Measurements from ENCODE around the gene PIEZO1.

The PIEZO1 gene

DNA sequence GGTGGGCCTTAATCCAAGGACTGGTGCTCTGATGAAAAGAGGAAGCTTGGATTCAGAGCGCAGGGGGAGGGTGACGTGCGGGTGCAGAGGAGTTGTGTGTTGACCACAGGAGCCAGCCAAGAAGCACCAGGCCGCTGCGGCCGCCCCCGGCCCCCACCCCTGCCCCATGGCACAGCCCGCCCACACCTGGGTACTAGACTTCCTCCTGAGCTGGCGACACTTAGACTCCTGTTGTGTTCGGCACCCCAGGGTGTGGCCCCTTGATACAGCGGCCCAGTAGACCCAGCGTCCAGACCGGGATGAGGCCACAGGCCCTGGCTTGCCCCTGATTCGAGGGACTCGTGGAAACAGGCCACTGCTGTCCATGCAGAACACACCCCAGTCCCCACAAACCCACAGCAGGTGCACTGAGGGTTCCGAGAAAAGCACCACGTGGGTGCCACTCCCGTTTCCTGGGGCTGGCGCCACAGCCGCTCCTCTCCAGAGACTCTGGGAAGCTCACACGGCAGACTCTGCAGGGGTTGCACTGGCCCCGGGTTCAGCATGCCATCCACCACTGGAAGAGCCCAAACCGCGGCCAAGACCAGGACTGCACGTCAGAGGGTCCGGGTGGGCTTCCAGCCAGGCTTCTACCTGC, 93.0 kb downstream of the PIEZO1 start:
- no peak for DNase-seq (ENCODE audit: low spot score)

DNA sequence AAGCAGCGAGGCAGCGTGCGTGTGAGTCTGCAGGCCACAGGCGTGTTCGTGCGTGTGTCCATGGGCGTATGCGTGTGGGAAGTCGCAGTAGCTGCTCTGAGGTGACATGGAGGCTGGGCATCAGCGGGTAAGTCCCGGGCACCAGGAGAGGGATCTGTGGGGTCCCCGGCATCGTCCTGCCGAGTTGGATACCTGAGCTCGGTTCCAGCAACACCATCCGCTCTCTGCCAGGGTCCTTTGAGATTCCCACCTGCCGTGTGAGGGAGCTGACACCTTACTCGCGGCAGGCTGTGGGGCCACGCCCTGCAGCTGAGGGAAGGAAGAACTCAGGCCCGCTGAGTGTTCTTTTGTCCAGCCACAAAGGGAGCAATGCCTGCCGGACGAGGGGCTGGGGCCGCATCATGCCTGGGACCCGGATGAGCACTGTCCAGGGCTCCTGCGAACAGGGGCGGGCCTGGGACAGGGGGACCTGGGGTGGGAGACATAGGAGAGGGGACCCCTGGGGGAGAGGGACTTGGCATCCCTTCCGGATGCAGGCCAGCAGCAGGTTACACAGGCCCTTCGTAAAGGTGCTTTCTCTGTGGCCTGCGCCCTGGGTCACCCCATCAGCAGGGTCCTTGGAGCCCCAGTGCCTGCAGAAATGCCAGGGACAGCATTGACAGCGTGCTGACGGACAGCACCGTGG, 93.7 kb downstream of the PIEZO1 start:
- DNase-seq (ENCODE audit: low spot score), result no peak

DNA sequence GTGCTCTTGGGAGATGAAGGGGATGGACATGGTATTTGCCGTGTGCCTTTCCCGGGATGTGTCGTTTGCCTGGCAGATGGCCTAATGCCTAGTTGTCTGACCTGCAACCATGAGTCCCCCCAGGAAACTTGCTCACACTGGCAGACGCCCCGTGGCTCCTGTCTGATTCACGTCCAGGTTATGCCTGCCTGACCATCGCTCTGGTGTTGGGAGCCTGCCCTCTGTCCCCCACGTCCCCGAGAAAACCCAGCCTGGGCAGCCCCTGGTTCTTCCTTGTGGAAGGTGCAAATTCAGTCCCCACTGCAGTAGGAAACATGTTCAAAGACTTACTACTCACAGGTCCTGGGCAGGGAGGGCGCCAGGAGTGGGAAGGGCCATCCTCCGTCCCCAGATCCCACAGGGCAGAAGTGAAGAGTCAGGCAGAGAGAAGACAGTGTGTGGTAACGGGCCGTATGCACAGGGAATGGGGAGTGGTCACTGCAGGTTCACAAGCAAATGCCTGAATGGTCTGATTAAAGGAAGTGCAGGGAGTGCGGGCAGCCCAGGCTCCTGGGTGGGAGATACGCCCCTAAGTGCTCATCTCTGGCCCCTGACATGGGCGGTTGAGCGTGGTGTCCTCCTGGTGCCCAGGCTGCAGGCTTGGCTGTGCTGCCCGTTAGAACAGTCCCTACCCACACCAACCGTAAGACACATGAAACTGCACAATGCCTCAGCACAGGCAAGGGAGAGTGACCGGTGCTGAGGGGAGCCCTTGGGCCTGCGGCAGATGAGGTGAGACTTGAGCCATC, 94.5 kb downstream of the PIEZO1 start:
- DNase-seq (ENCODE audit: low spot score), result no peak

DNA sequence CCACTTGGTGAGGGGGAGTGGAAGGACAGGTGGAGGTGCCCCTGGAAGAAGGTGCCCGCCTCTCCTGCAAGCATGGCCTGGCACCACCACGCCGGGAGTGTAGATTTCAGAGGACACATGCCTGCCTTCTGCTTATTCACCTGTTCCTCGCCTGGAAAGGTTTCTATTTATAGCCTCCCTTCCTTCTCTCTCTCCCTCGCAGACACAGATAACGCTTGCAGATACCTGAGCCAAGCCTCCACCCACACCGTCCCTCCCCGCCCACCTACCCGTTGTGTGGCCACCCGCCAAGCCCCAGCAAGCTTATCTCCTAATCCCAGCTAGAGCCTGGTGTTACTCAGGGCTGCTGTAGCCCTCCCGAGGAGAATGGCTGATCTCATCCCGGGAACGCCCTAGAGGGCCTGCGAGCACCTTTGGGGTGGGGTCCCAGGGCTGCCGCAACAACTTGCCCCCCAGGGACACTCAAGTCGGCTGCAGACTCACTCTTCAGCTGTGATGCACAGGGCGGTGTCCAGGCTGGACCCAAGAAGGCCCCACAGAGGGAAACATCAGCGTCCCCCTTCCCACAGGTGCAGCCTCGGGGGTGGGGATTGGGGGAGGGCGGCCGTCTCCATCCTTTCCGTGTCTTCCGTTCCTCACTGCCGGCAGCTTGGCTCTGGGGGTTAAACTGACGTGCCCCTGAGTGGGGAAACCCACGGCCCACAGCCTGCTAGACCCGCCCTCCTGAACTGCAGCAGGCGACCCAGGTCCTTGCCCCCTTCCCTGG, 96.8 kb downstream of the PIEZO1 start:
- DNase-seq (ENCODE audit: low spot score), result no peak

DNA sequence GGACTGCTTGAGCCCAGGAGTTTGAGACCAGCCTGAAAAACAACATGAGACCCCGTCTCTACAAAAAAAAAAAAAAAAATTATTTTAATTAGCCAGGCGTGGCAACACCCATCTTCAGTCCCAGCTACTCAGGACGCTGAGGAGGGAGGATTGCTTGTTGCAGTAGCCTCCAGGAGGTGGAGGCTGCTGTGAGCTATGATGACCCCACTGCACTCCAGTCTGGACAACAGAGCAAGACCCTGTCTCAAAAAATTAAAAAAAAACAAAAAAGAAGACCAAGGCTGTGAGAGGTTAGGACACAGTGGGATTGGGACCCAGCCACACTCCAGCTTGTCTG, 97.4 kb downstream of the PIEZO1 start:
- no peak for DNase-seq (ENCODE audit: low spot score)

DNA sequence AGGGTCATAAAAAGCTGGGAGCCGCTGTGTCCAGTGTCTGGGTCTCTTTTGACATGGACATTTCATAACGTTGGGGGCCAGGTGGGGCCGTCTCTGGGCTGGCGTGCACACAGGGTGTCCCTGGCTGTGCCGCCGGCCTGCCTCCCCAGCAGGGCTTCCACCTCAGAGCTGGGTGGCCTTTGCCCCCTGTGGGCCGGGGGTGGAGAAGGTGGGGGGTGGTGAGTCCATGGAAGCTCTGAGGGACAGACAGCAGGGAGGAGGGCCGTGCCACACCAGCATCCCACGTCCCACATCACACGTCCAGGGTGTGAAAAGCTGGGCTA, 97.8 kb downstream of the PIEZO1 start:
- DNase-seq (ENCODE audit: low spot score), result no peak

DNA sequence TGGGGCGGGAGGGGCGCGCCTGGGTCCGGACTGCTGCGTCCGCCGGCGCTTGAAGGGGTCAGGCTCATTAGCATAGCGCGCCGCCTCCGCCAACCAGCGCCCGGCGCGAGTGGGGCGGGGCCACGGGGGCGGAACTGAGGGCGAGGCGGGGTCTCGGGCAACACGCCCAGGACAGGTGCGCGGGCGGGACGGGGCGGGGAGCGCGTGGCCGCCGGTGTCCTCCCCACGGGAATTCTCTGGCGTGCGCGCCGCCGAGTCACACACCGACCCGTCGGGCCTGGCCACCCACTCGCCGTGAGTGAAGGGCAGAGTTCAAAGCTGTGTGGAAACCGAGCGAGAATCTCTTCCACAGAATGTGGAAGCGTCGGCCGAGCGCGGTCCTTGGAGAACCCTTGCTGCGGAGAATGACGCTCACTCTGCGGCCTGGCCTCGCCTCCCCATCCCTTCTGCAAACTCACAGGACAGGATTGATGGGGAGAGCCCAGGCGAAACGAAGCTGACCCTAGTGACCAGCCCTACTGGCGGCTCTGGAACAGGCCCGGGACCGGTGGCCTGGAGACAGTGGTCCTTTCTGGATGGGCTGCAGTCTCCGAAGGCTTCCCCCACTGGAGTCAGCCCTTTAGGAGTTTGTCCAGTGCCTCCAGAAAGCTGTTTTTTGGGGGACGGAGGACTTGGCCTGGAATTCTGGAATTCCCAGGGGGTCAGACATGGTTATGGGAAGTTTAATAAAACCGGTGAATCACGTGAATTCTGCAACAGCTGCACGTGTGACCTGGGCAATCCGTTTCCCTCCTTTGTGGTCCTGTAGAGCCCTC, 98.4 kb downstream of the PIEZO1 start, which contains the start of gene SNAI3:
TSS of gene SNAI3 (minus strand) at position 69 of the 815 bp plus-strand sequence. CDS start 101 bp downstream, outside the sequence.
- DNase-seq (ENCODE audit: low spot score), result peak; percentile 67

DNA sequence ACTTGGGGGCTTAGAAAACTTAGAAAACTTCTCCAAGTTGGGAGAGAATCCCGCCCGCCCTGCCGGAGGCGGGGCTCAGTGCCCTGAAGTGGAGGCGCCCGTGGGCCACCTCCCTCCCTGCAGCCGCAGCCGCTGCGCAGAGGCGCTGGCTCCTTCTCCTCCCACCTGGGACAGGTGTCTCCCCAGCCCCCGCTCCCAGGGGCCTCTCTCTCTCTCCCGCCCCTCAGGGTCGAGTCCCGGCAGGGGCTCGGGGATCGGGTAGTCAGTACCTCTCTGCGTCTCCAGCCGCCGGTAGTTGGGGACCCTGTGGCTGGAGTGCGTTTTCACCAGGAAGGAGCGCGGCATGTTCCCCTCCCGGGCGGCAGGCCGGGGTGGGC, 99.0 kb downstream of the PIEZO1 start:
- no peak for DNase-seq (ENCODE audit: low spot score)

DNA sequence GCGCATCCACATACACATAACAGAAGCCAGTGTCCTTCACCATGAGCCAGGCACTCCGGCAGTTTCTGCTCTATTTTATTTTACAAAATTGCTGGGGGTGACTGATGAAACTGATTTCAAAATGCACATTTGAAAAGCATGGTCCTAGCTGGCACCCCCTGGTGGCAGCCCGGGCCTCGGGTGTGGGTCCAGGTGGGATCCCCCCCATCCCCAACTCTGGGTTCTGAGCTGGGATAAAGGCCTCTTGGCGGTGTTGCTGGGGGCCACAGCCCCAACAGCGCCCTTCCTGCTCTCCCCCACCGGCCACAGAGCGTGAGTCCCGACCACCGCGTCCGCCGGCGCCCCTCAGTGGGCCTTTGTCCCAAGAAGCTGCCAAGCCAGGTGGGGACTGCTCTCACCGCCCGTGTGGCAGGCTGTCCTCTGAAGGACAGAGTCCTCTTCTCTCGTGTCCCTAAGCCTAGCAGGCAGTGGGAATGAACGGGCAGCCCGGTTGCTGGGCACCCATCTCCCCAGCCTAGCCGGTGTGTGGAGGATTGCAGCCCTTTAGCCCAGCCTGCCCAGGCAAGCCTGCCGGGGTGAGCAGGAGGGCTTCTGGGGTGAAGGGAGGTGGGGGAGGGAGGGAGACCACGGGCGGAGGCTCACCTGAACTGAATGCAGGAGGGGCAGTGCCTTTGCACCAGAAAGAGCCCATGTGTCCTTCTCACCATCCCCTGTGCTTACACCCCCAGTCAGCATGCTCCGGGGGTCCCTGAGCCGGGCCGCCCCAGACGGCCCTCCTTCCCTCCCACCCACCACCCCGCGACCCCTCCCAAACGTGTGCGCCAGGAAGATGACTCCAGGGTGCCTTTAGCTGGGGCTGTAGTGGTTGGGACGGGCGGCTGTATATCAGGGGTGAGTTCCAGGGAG, 99.6 kb downstream of the PIEZO1 start:
- DNase-seq (ENCODE audit: low spot score), result peak; percentile 76

DNA sequence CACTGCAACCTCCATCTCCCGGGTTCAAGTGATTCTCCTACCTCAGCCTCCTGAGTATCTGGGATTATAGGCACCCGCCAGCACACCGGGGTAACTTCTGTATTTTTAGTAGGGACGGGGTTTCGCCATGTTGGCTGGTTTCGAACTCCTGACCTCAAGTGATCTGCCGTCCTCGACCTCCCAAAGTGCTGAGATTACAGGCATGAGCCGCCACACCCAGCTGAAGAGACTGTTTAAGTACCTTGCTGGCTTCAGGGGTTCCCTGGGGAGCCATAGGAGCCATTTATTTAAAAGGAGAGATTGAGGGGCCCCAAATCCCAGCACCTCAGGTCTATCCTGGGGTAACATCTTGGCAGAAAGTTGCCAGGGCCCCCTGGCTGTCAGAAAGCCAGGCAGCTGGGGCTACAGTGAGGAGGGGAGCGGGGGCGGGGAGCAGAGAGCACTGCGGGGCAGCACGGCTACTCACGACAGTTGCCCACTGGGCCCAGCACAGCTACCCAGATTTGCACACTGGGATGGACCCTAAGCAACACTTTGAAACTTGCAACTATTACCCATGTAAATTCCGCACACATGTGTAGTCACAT, 100.4 kb downstream of the PIEZO1 start:
- no peak for DNase-seq (ENCODE audit: low spot score)

DNA sequence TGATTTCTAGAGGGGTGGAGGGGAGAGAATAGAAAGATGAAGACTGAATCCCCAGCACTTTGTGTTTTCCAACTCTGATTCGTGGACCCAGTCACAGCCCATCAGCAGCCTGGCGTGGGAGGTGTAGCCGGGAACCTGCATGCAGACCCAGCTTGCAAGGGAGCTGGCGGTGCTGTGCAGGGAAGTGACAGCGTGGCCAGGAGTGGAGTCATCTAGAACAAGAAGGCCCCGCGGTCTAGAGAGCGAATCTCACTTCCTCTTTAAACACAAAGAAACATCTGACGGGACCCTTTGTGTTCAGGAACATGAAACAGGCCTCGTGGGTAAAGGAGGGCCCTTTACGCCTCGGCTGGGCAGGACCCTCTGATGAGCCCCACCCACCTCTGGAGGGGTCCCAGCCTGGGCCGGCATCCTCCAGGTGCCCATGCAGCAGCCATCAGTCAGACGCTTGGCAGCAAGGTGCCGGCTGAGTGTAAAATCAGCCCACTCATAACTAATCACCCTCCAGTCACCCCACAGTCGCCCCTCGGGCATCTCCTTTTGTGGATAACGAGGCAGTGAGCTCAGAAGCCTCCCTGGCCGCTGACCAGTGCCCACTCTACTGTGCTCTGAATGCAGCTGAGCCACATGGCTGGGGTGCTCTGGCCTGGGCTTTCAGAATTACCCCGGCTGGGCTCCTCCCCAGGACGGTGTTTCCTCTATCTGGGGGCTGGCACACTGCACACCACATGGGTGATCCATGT, 103.1 kb downstream of the PIEZO1 start:
- no peak for DNase-seq (ENCODE audit: low spot score)

DNA sequence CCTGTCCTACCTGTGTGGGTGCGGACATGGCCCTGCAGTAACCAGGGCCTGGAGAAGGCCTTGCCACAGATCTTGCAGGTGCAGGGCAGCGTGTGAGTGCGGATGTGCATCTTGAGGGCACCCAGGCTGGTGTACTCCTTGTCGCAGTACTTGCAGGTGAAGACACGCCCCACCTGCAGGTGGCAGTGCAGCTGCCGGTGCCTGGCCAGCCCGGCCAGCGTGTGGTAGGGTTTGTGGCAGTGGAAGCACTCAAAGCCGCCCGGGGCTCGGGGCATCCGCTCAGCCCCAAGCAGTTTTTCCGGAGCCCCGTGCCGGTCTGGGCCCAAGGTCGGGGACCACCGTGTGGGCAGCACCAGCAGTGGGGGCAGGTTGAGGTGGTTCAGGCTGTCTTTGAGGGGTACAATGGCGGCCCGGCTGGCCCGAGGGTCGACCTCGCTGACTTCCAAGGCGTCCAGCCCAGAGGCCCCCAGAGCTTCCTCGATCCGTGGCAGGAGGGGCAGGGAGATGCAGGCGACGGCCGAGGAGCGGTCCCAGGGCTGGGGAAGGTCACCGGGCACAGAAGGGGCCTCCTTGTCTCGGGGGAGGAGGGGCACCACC, 103.8 kb downstream of the PIEZO1 start:
- DNase-seq (ENCODE audit: low spot score), result no peak

DNA sequence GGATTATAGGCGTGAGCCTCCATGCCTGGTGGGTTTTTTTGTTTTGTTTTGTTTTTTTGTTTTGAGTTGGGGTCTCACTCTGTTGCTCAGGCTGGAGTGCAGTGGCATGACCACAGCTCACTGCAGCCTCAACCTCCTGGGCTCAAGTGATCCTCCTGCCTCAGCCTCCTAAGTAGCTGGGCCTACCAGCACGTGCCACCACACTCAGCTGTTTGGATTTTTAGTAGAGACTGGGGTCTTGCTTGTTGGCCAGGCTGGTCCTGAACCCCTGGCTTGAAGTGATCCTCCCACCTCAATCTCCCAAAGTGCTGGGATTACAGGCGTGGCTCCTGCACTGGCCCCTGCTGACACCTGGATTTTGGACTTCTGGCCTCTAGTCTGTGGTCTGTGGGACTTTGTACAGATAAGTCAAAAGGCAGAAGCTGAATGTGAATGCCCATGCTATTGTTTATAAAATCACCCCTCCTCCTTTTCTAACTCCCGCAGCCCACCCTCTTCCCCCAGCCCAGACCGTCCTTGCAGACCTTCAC, 104.4 kb downstream of the PIEZO1 start:
- no peak for DNase-seq (ENCODE audit: low spot score)

DNA sequence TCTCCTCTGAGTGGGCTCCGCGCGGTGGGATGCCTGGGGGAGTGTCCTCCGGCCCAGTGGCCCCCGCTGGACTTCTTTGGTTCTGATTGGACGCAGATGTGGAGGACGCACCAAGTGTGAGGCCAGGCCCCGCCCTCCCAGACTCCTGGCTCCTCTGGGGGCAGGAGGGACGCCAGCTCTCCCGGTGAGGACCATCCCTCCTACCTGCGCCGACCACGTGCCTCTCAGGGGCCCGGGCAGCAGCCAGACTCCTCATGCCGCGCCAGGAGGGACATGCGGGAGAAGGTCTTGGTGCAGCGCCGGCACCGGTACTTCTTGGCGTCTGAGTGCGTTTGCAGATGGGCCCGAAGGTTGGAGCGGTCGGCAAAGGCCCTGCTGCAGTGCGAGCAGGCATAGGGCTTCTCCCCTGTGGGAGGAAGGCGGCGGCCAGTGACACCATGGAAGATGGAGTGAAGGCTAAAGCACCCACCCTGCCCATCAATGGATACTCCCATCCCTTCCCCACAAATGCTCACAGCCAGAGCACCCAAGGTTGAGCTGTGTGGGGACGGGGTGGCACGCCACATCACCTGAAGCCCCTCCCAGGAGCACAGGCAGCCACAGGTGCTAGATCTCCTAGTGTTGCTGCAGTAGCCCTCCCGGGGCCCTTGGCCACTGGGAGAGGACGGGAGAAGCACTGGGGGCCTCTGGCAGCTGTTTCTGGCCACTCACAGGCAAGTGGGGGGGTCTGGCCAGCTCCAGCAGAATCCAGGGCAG, 106.6 kb downstream of the PIEZO1 start:
- DNase-seq (ENCODE audit: low spot score), result no peak

DNA sequence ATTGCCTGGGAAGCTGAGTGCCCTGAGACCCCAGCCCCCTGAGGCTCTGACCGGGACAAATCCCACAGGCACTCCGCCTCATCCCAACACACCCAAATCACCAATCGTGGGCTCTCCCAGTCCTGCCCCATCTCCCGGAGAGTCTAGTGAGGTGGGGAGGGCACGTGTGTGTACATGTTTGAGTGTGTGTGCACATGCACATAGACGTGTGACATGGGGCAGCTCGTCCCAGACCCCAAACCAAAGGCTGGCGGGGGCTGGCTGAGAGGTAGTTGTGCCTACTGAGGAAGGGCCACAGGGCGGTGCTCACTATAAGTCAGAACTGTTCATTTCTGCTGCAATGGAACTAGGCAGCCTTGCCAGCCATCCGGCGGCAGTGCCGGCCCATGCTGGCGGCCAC, 107.3 kb downstream of the PIEZO1 start:
- DNase-seq (ENCODE audit: low spot score), result no peak

DNA sequence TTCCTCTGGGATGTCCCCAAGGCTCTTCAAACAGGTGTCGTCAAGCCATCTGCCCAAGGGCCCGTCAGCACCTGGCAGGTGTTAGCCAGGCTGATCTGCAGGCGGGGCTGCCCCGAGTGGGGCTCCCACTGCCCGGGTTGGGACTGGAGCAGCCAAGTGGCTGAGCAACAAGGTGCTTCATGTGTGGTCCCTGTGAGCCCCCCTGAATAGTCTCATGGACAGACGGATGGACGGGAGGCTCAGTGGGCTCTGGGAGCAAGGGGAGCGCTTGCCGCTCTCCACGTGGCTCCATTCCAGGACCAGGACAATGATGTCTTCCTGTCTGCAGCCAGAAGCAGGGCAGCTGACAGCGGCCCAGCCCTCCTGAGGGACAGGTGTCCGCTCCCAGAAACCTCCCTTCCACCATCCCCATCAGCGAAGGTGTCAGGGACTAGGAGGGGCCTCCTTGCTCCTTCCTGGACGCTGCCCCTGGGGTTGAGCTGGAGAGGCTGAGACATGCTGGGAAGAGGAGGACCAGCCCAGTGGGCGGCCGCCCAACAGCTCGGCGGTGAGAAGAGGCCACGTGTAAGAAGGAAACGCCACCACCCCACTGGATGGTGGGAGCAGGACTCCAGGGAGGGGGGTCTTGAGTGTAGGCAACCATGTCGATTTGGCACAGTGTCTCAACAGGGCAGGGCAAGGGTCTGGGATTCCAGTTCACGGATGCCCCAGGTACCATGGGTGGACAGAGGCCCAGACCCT, 108.3 kb downstream of the PIEZO1 start:
- no peak for DNase-seq (ENCODE audit: low spot score)

DNA sequence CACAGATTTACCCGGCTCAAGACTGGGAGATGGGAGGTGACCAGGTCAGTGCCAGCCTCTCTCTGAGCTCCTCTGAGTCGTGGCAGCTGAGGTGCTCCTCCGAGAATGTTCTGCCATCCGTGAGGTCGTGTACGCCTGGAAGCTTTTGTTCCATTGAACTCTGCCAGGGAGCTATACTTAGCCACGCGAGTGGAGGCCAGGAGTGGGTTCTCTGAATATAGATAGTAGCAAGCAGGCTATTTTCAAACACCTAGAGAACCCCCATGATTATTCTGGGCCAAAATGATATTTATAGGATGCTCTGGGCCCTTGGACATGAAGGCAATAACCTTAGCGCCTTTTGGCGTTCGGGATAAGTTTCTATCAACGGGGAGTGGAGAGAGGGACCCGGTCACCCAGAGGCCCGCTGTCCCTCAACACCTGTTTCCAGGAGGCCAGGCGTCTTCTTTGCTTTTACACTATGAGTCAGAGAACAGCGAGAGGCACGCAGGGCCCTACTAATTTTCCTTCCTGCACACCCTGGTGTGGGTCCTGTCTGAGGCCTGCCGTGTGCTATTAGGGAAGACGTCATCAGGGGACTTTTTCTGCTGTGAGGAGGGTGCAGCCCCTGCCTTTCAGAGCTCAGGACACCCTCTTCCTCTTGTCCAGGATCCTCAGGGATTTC, 111.2 kb downstream of the PIEZO1 start:
- no peak for DNase-seq (ENCODE audit: low spot score)

All from AG08395 (cell line).